Neuronal stem cell (in vitro differentiated cells): ENCODE measurements around the gene CUX1.
A peak's percentile ranks its signal among the peaks of the same experiment; 100 is the strongest.
"Not testable (repeated sequence)": the region's sequence is repeated elsewhere in the genome, so short reads cannot be mapped to it uniquely, and the experiment has no call there.

Source experiments
- DNase-seq: peaks from one replicate; pipeline ENCODE4 v3.0.0-alpha.2; 2013; ENCODE audit warnings: low spot score
- H2AFZ ChIP-seq: one replicate; pipeline ENCODE4 v1.6.1; 2013; ENCODE audit warnings: mild to moderate bottlenecking, low read length, inconsistent platforms
- H2AK5ac ChIP-seq: 2 replicates; pipeline ENCODE4 v1.6.1; 2013; ENCODE audit warnings: low read depth, mild to moderate bottlenecking, inconsistent platforms, low read length, moderate library complexity, mixed read lengths
- H2BK120ac ChIP-seq: 2 replicates; pipeline ENCODE4 v1.6.1; 2013; ENCODE audit warnings: low read depth, mild to moderate bottlenecking, inconsistent platforms, low read length, moderate library complexity, mixed read lengths
- H2BK12ac ChIP-seq: one replicate; pipeline ENCODE4 v1.6.1; 2013; ENCODE audit warnings: low read length, inconsistent platforms
- H2BK15ac ChIP-seq: 2 replicates; pipeline ENCODE4 v1.6.1; 2013; ENCODE audit warnings: mild to moderate bottlenecking, low read length, inconsistent platforms, mixed read lengths
- H2BK5ac ChIP-seq: one replicate; pipeline ENCODE4 v1.6.1; 2013; ENCODE audit warnings: inconsistent platforms, mild to moderate bottlenecking, low read length, moderate library complexity
- H3K14ac ChIP-seq: one replicate; pipeline ENCODE4 v1.6.1; 2013; ENCODE audit warnings: low read length, inconsistent platforms
- H3K18ac ChIP-seq: 2 replicates; pipeline ENCODE4 v1.6.1; 2013; ENCODE audit warnings: low read length, inconsistent platforms
- H3K23ac ChIP-seq: 2 replicates; pipeline ENCODE4 v1.6.1; 2013; ENCODE audit warnings: low read depth, mild to moderate bottlenecking, mixed read lengths, low read length, inconsistent platforms; ENCODE audit not compliant: poor library complexity
- H3K27ac ChIP-seq: replicated peaks from 3 replicates; pipeline ENCODE4 v1.5.1; 2013; ENCODE audit warnings: low read length, inconsistent platforms
- H3K27me3 ChIP-seq, 3 experiments: 2 replicates each; pipeline ENCODE4 v1.6.1; 2013; ENCODE audit warnings: low read length in 3 of 3, mild to moderate bottlenecking in 2 of 3, inconsistent platforms in 1 of 3, low read depth in 1 of 3, mixed read lengths in 1 of 3, moderate library complexity in 1 of 3; ENCODE audit not compliant: control insufficient read depth in 3 of 3, insufficient read depth in 3 of 3
- H3K36me3 ChIP-seq, 2 donors: replicated peaks in 1 of 2; 2 replicates each; pipeline ENCODE4 v1.6.1; 2013; ENCODE audit warnings: low read length in 2 of 2; ENCODE audit not compliant: control insufficient read depth in 2 of 2, insufficient read depth in 2 of 2
- H3K4ac ChIP-seq: 2 replicates; pipeline ENCODE4 v1.6.1; 2013; ENCODE audit warnings: inconsistent platforms, mild to moderate bottlenecking, low read length, moderate library complexity
- H3K4me1 ChIP-seq, 2 donors: 1 replicate in 1 of 2; 2 replicates in 1 of 2; pipeline ENCODE4 v1.6.1; 2013; ENCODE audit warnings: low read length in 2 of 2, low read depth in 1 of 2; ENCODE audit not compliant: control insufficient read depth in 2 of 2, insufficient read depth in 1 of 2
- H3K4me2 ChIP-seq: one replicate; pipeline ENCODE4 v1.6.1; 2013; ENCODE audit warnings: mild to moderate bottlenecking, low read length, inconsistent platforms; ENCODE audit not compliant: insufficient read depth, poor library complexity, severe bottlenecking
- H3K4me3 ChIP-seq, 2 donors: 2 replicates each; pipeline ENCODE4 v1.5.1; 2013; ENCODE audit warnings: low read length in 2 of 2, mild to moderate bottlenecking in 2 of 2, inconsistent platforms in 1 of 2, moderate library complexity in 1 of 2
- H3K79me1 ChIP-seq: one replicate; pipeline ENCODE4 v1.6.1; 2013; ENCODE audit warnings: low read depth, mild to moderate bottlenecking, inconsistent platforms, low read length, moderate library complexity
- H3K9ac ChIP-seq: one replicate; pipeline ENCODE4 v1.6.1; 2013; ENCODE audit warnings: mild to moderate bottlenecking, low read depth, low read length, inconsistent platforms; ENCODE audit not compliant: poor library complexity
- H3K9me3 ChIP-seq, 2 donors: replicated peaks in 1 of 2; 2 replicates each; pipeline versions ENCODE3 to v1.6.1; 2013; ENCODE audit warnings: low read length in 2 of 2, mild to moderate bottlenecking in 2 of 2, inconsistent platforms in 1 of 2, low read depth in 1 of 2, mixed read lengths in 1 of 2, moderate library complexity in 1 of 2; ENCODE audit not compliant: control insufficient read depth in 2 of 2, insufficient read depth in 1 of 2
- H4K8ac ChIP-seq: one replicate; pipeline ENCODE4 v1.6.1; 2013; ENCODE audit warnings: low read depth, mild to moderate bottlenecking, inconsistent platforms, low read length, moderate library complexity
- H4K91ac ChIP-seq: one replicate; pipeline ENCODE4 v1.6.1; 2013; ENCODE audit warnings: low read length, low read depth, mild to moderate bottlenecking, inconsistent platforms; ENCODE audit not compliant: poor library complexity
- WGBS, 2 donors: extraction: QIAGEN DNeasy Blood & Tissue Kit; methylation state at CpG; one replicate each; pipeline ENCODE4 v1.1.7; 2013; ENCODE audit warnings: missing lambda C conversion rate in 2 of 2, mixed read lengths in 1 of 2; ENCODE audit not compliant: insufficient read length in 2 of 2, insufficient replicate concordance in 1 of 2; ENCODE audit errors: extremely low coverage in 2 of 2; 5-methylcytosine and 5-hydroxymethylcytosine counted together

The CUX1 gene

GRCh38 chr7:102142433-102142832 lies 325.0 kb downstream of the CUX1 start:
- not testable (repeated sequence) for H3K9ac ChIP-seq, H3K36me3 ChIP-seq, H3K23ac ChIP-seq, H3K4ac ChIP-seq, H2BK5ac ChIP-seq, H3K27me3 ChIP-seq, H4K8ac ChIP-seq, DNase-seq, H2AFZ ChIP-seq, H4K91ac ChIP-seq, H3K27ac ChIP-seq, H2BK120ac ChIP-seq, H3K4me2 ChIP-seq, H3K4me3 ChIP-seq, H3K79me1 ChIP-seq, H3K14ac ChIP-seq, H3K9me3 ChIP-seq, H2BK15ac ChIP-seq, H2BK12ac ChIP-seq, H2AK5ac ChIP-seq, H3K4me1 ChIP-seq, H3K18ac ChIP-seq
- no CpG with 5 or more reads among the region's 3 CpGs for WGBS, 2 donors

GRCh38 chr7:102146122-102146521 lies 328.7 kb downstream of the CUX1 start:
- Histone ChIP-seq H3K4me3 (no peak overlapping the region), H3K18ac (no peak overlapping the region), H2BK120ac (no peak overlapping the region), H3K4me1 (peaks cover 0 to 2% of the 10 kb centered on the region in 2 donors), H3K36me3 (peaks cover 1 to 2% of the 10 kb centered on the region in 2 donors), H2BK5ac (no peak overlapping the region), H3K9ac (no peak overlapping the region), H2BK12ac (no peak overlapping the region), H2AK5ac (no peak overlapping the region), H3K27ac (no peak overlapping the region), H2AFZ (no peak overlapping the region), H3K14ac (peak overlapping the region; percentile 59), H3K23ac (no peak overlapping the region), H3K9me3 (no peaks in the 10 kb centered on the region), H3K27me3 (no peaks in the 10 kb centered on the region), H3K4me2 (no peak overlapping the region), H4K8ac (no peak overlapping the region), H4K91ac (no peak overlapping the region), H3K79me1 (peaks cover 4% of the 10 kb centered on the region), H3K4ac (no peak overlapping the region), H2BK15ac (no peak overlapping the region)
- WGBS, 2 donors, result no CpG with 5 or more reads among the region's 18 CpGs
- DNase-seq, result no peak

- Histone ChIP-seq H3K23ac (no peak overlapping the region), H2BK15ac (no peak overlapping the region), H3K4ac (no peak overlapping the region), H2AK5ac (no peak overlapping the region), H3K14ac (no peak overlapping the region), H3K4me2 (no peak overlapping the region), H2AFZ (no peak overlapping the region), H2BK120ac (no peak overlapping the region), H4K91ac (no peak overlapping the region), H3K27ac (no peak overlapping the region), H3K4me1 (peaks cover 0 to 2% of the 10 kb centered on the region in 2 donors), H3K27me3 (no peaks in the 10 kb centered on the region), H3K4me3 (no peak overlapping the region), H4K8ac (no peak overlapping the region), H3K9me3 (no peaks in the 10 kb centered on the region), H3K79me1 (peaks cover 4% of the 10 kb centered on the region), H2BK5ac (no peak overlapping the region), H3K9ac (no peak overlapping the region), H2BK12ac (no peak overlapping the region), H3K18ac (no peak overlapping the region), H3K36me3 (peaks cover under 1 to 2% of the 10 kb centered on the region in 2 donors)
- no peak for DNase-seq
- WGBS, 2 donors, result no CpG with 5 or more reads among the region's 10 CpGs
These were observed 329.6 kb downstream of the CUX1 start for GRCh38 chr7:102147008-102147407.

- H3K18ac ChIP-seq, result no peak overlapping the region
- H3K4me3 ChIP-seq, result no peak overlapping the region
- H3K23ac ChIP-seq, result no peak overlapping the region
- no peak overlapping the region for H4K8ac ChIP-seq
- no peak overlapping the region for H2AK5ac ChIP-seq
- DNase-seq, result no peak
- H2AFZ ChIP-seq, result no peak overlapping the region
- H3K4ac ChIP-seq, result no peak overlapping the region
- no CpG with 5 or more reads among the region's 9 CpGs for WGBS, 2 donors
- no peak overlapping the region for H2BK15ac ChIP-seq
- H3K4me2 ChIP-seq, result no peak overlapping the region
- peaks cover 0 to 2% of the 10 kb centered on the region in 2 donors for H3K36me3 ChIP-seq
- no peak overlapping the region for H3K27ac ChIP-seq
- no peak overlapping the region for H2BK120ac ChIP-seq
- H3K14ac ChIP-seq, result no peak overlapping the region
- H3K27me3 ChIP-seq, result no peaks in the 10 kb centered on the region
- no peak overlapping the region for H2BK5ac ChIP-seq
- H3K4me1 ChIP-seq, result peaks cover 15 to 16% of the 10 kb centered on the region in 2 donors
- H3K9ac ChIP-seq, result no peak overlapping the region
- H3K9me3 ChIP-seq, result no peaks in the 10 kb centered on the region
- no peak overlapping the region for H2BK12ac ChIP-seq
- H4K91ac ChIP-seq, result no peak overlapping the region
- peaks cover 4% of the 10 kb centered on the region for H3K79me1 ChIP-seq
These were observed 331.4 kb downstream of the CUX1 start for GRCh38 chr7:102148799-102149198.
